Progenitor cell of endocrine pancreas (in vitro differentiated cells): ENCODE data around the gene ST13. TPM values are rescaled to one million over a fixed set of nuclear protein-coding genes. Genes with fewer than 3 reads are reported as not detected.
"Not testable (repeated sequence)": the region's sequence is repeated elsewhere in the genome, so short reads cannot be mapped to it uniquely, and the experiment has no call there.

Experiments
- DNase-seq: peaks from one replicate; pipeline ENCODE4 v3.0.0; 2021; ENCODE audit warnings: low spot score; ENCODE audit not compliant: unreplicated experiment
- H3K27ac Mint-ChIP-seq: 2 replicates; pipeline ENCODE4 v1.8.0; 2021; ENCODE audit warnings: mild to moderate bottlenecking, moderate library complexity, mixed read lengths
- H3K27me3 Mint-ChIP-seq: 2 replicates; pipeline ENCODE4 v1.8.0; 2021; ENCODE audit warnings: mixed read lengths
- H3K36me3 Mint-ChIP-seq: 2 replicates; pipeline ENCODE4 v1.8.0; 2022; ENCODE audit warnings: mixed read lengths; ENCODE audit not compliant: insufficient read depth
- H3K4me1 Mint-ChIP-seq: 2 replicates; pipeline ENCODE4 v1.8.0; 2021; ENCODE audit warnings: low read depth, mixed read lengths
- H3K4me3 Mint-ChIP-seq: 2 replicates; pipeline ENCODE4 v1.8.0; 2021; ENCODE audit warnings: low read depth, mild to moderate bottlenecking, moderate library complexity, mixed read lengths
- H3K9me3 Mint-ChIP-seq: 2 replicates; pipeline ENCODE4 v1.8.0; 2021; ENCODE audit warnings: low read depth, mixed read lengths
- CTCF ChIP-seq: fragments of 200-600 bp; sonication (generic); IDR thresholded peaks from one replicate; pipeline ENCODE4 v1.5.0; 2021; ENCODE audit warnings: antibody characterized with exemption, mild to moderate bottlenecking; ENCODE audit not compliant: unreplicated experiment
- total RNA-seq: library from RNA; stranded (reverse); gene quantifications from 2 replicates; pipeline ENCODE4 v1.2.1, GENCODE V29; 2021

Gene ST13
- total RNA-seq, 1 donor from 2014 or later: 372 TPM

GRCh38 chr22:40838486-40838885 lies 18.0 kb downstream of the ST13 start:
- no peak for TF ChIP-seq CTCF
- no peak for DNase-seq
- Mint-ChIP-seq H3K36me3 (peaks cover 29% of the 10 kb centered on the region), H3K4me3 (no peak overlapping the region), H3K9me3 (no peaks in the 10 kb centered on the region), H3K4me1 (no peaks in the 10 kb centered on the region), H3K27ac (no peak overlapping the region), H3K27me3 (no peaks in the 10 kb centered on the region)

GRCh38 chr22:40834619-40835018 lies 21.8 kb downstream of the ST13 start:
- Mint-ChIP-seq H3K9me3 (no peaks in the 10 kb centered on the region), H3K27ac (no peak overlapping the region), H3K4me3 (no peak overlapping the region), H3K4me1 (peaks cover 7% of the 10 kb centered on the region), H3K27me3 (no peaks in the 10 kb centered on the region), H3K36me3 (peaks cover 26% of the 10 kb centered on the region)
- no peak for TF ChIP-seq CTCF
- DNase-seq: no peak

- peaks cover 23% of the 10 kb centered on the region for H3K36me3 Mint-ChIP-seq
- no peaks in the 10 kb centered on the region for H3K27me3 Mint-ChIP-seq
- no peak for TF ChIP-seq CTCF
- H3K4me3 Mint-ChIP-seq: no peak overlapping the region
- H3K27ac Mint-ChIP-seq: no peak overlapping the region
- peaks cover 9% of the 10 kb centered on the region for H3K4me1 Mint-ChIP-seq
- no peaks in the 10 kb centered on the region for H3K9me3 Mint-ChIP-seq
- no peak for DNase-seq
Observed at GRCh38 chr22:40829131-40829530, 27.3 kb downstream of the ST13 start.

GRCh38 chr22:40826984-40827741 lies 29.3 kb downstream of the ST13 start:
- TF ChIP-seq CTCF: no peak
- no peak overlapping the region for H3K27ac Mint-ChIP-seq
- peaks cover 25% of the 10 kb centered on the region for H3K36me3 Mint-ChIP-seq
- H3K4me3 Mint-ChIP-seq: no peak overlapping the region
- no peaks in the 10 kb centered on the region for H3K9me3 Mint-ChIP-seq
- peaks cover 3% of the 10 kb centered on the region for H3K4me1 Mint-ChIP-seq
- no peak for DNase-seq
- H3K27me3 Mint-ChIP-seq: no peaks in the 10 kb centered on the region

- not testable (repeated sequence) for H3K9me3 Mint-ChIP-seq, H3K27me3 Mint-ChIP-seq, H3K4me1 Mint-ChIP-seq, H3K4me3 Mint-ChIP-seq, H3K27ac Mint-ChIP-seq, DNase-seq
- peaks cover 25% of the 10 kb centered on the region for H3K36me3 Mint-ChIP-seq
Observed at GRCh38 chr22:40826292-40826691, 30.1 kb downstream of the ST13 start.

- no peak for TF ChIP-seq CTCF
- Mint-ChIP-seq H3K9me3 (no peaks in the 10 kb centered on the region), H3K27ac (peak overlapping the region; percentile 24), H3K27me3 (no peaks in the 10 kb centered on the region), H3K4me1 (peaks cover 9% of the 10 kb centered on the region), H3K36me3 (peaks cover 12% of the 10 kb centered on the region), H3K4me3 (no peak overlapping the region)
- no peak for DNase-seq
Observed at GRCh38 chr22:40823426-40823825, 33.0 kb downstream of the ST13 start.
